SU-DHL-6 (cell line): Measurements from ENCODE around the gene POLR2F.

Experiments used
- CTCF ChIP-seq: fragments of 200-600 bp; sonication (generic); IDR thresholded peaks from one replicate; pipeline ENCODE4 v1.5.1; 2017; ENCODE audit warnings: antibody characterized with exemption, mild to moderate bottlenecking, low read length, moderate library complexity; ENCODE audit not compliant: insufficient read depth, poor library complexity, severe bottlenecking
- EZH2phosphoT487 ChIP-seq: fragments of 200-600 bp; sonication (generic), shearing (Covaris generic); conservative IDR thresholded peaks from 2 replicates; pipeline ENCODE4 v1.6.1; 2018; ENCODE audit warnings: mild to moderate bottlenecking, antibody characterized with exemption, low read length, moderate library complexity, mixed read lengths

GRCh38 chr22:37925767-37926166 lies 27.7 kb upstream of the POLR2F start:
- TF ChIP-seq CTCF (no peak), EZH2phosphoT487 (no peak)
